Stomach (tissue), 4 donors: Measurements from ENCODE around the gene B4GALNT1.
"Not testable (repeated sequence)": the region's sequence is repeated elsewhere in the genome, so short reads cannot be mapped to it uniquely, and the experiment has no call there.

ENCODE experiments used
- POLR2A ChIP-seq, 4 donors: fragments of 450-650 bp; IDR thresholded peaks; one replicate each; pipeline ENCODE4 v1.6.1; 2016; ENCODE audit warnings: antibody characterized with exemption in 4 of 4, control low read depth in 2 of 4, mild to moderate bottlenecking in 1 of 4, moderate library complexity in 1 of 4
- POLR2AphosphoS5 ChIP-seq, 3 donors: sonication (generic); formaldehyde crosslinking; IDR thresholded peaks; one replicate each; pipeline ENCODE4 v1.6.1; 2016; ENCODE audit warnings: antibody characterized with exemption in 3 of 3
- TF ChIP-seq, protein P1 (sequence below), 7 experiments: fragments of 450-650 bp in 4 of 7; fragments of 200-600 bp in 3 of 7; sonication (generic) in 3 of 7; IDR thresholded peaks; one replicate each; pipeline ENCODE4 v1.5.1; 2016 to 2019; ENCODE audit warnings: antibody characterized with exemption in 7 of 7, control low read depth in 2 of 7, mild to moderate bottlenecking in 1 of 7

DNA sequence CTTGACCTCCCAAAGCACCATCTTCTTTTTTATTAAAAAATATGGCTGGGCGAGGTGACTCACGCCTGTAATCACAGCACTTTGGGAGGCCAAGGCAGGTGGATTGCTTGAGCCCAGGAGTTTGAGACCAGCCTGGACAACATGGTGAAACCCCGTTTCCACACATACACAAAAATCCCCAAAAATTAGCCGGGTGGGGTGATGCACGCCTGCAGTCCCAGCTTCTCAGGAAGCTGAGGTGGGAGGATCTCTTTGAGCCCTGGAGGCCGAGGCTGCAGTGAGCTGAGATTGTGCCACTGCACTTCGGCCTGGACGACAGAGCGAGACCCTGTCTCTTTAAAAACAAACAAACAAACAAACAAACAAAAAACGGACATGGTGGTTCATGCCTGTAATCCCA is 36.7 kb upstream of the B4GALNT1 start:
- TF ChIP-seq, protein P1, sequence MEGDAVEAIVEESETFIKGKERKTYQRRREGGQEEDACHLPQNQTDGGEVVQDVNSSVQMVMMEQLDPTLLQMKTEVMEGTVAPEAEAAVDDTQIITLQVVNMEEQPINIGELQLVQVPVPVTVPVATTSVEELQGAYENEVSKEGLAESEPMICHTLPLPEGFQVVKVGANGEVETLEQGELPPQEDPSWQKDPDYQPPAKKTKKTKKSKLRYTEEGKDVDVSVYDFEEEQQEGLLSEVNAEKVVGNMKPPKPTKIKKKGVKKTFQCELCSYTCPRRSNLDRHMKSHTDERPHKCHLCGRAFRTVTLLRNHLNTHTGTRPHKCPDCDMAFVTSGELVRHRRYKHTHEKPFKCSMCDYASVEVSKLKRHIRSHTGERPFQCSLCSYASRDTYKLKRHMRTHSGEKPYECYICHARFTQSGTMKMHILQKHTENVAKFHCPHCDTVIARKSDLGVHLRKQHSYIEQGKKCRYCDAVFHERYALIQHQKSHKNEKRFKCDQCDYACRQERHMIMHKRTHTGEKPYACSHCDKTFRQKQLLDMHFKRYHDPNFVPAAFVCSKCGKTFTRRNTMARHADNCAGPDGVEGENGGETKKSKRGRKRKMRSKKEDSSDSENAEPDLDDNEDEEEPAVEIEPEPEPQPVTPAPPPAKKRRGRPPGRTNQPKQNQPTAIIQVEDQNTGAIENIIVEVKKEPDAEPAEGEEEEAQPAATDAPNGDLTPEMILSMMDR (IDR thresholded peaks at IDR 0.05) = not testable (repeated sequence)
- TF ChIP-seq POLR2A, POLR2AphosphoS5 (IDR thresholded peaks at IDR 0.05): not testable (repeated sequence)
